Measurements from ENCODE around the gene MRTFA. TPM values are rescaled to one million over a fixed set of nuclear protein-coding genes. Genes with fewer than 3 reads are reported as not detected.

Gene MRTFA
- polyA plus RNA-seq, 2 of the 4 experiments (the other 2 are of a cell fraction): 6.8 to 48.3 TPM

DNA sequence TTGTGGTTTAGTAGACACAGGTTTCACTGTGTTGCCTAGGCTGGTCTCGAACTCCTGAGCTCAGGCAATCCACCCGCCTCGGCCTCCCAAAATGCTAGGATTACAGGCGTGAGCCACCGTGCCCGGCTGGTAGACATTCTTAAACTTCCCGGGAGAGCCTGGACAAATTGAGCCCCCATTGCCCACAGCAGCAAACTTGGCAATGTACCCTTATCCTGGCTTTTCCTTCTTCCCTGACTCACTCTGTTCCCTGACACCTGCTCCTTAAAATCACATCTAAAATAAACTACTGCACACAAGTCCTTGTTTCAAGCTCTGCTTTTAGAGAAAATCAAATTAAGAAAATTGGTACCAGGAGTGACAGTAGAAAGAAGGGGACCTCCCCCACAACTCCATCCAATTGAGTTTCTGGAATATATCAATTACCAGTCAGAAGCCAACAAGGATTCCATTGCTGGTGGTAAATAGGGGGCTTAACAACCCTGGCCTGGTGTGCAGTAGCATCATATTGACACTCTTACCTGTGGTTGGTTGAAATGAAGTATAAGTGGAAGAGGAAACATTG, 35.4 kb upstream of the MRTFA start:
- Histone ChIP-seq H3K27ac (no peak overlapping the region), H3K9me3 (no peaks in the 10 kb centered on the region), H3K4me2 (no peak overlapping the region), H3K4me3 (no peak overlapping the region), H3K4me1 (no peaks in the 10 kb centered on the region)
- ATAC-seq: no peak
- ChIA-PET CTCF (interaction anchor here (0.6 to 4.5 kb wide), 2 partner anchors 11 to 26 kb away, joined by 3 to 24 read pairs; no protein-coding TSS in a partner anchor), POLR2A (no interaction called here)
- TF ChIP-seq HOXB5 (CRISPR knock-in tag; IDR thresholded peaks at IDR 0.05) (no peak), BHLHE40 (IDR thresholded peaks at IDR 0.05; ENCODE audit: low read depth, low read length) (no peak), FOSL2 (IDR thresholded peaks at IDR 0.05) (no peak), FOSL2 (CRISPR knock-in tag; IDR thresholded peaks at IDR 0.05) (no peak), CHD4 (IDR thresholded peaks at IDR 0.05; ENCODE audit: borderline replicate concordance) (no peak), SREBF2 (IDR thresholded peaks at IDR 0.05) (no peak), RCOR1 (IDR thresholded peaks at IDR 0.05; ENCODE audit: low read depth, low read length) (no peak), PHF8 (IDR thresholded peaks at IDR 0.05; ENCODE audit: borderline replicate concordance, low read depth) (no peak), GATA3 (IDR thresholded peaks at IDR 0.05; ENCODE audit: borderline replicate concordance) (no peak)
- TF ChIP-seq, protein P1, sequence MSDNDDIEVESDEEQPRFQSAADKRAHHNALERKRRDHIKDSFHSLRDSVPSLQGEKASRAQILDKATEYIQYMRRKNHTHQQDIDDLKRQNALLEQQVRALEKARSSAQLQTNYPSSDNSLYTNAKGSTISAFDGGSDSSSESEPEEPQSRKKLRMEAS (IDR thresholded peaks at IDR 0.05): no peak
- 87% methylated on average over 7 of the region's 7 CpGs for WGBS (ENCODE audit: missing lambda C conversion rate)
- no peak for DNase-seq (ENCODE audit: low read depth in 1 of 2, low spot score in 1 of 2)
- no peak for FAIRE-seq

- FAIRE-seq (no peak), DNase-seq (ENCODE audit: low read depth in 1 of 2, low spot score in 1 of 2) (no peak), ATAC-seq (no peak)
- H3K27ac ChIP-seq: no peak overlapping the region
- POLR2A ChIA-PET: no interaction called here
- H3K4me3 ChIP-seq: no peak overlapping the region
- CTCF ChIA-PET: interaction anchor here (4.5 kb wide), 1 partner anchor 12 kb away, joined by 24 read pairs; no protein-coding TSS in a partner anchor
- no peak for TF ChIP-seq TP53 (CRISPR knock-in tag; IDR thresholded peaks at IDR 0.05)
- TF ChIP-seq TFCP2L1 (CRISPR knock-in tag; IDR thresholded peaks at IDR 0.05): no peak
- no peak for TF ChIP-seq FOSL2 (IDR thresholded peaks at IDR 0.05)
- no peak for TF ChIP-seq FOSL2 (CRISPR knock-in tag; IDR thresholded peaks at IDR 0.05)
- TF ChIP-seq POLR2AphosphoS2 (conservative IDR thresholded peaks at IDR 0.05; ENCODE audit: low read length): no peak
- TF ChIP-seq MYC (IDR thresholded peaks at IDR 0.05; ENCODE audit: borderline replicate concordance, low read length): no peak
- TF ChIP-seq EHF (CRISPR knock-in tag; IDR thresholded peaks at IDR 0.05): no peak
- TF ChIP-seq, protein P2, sequence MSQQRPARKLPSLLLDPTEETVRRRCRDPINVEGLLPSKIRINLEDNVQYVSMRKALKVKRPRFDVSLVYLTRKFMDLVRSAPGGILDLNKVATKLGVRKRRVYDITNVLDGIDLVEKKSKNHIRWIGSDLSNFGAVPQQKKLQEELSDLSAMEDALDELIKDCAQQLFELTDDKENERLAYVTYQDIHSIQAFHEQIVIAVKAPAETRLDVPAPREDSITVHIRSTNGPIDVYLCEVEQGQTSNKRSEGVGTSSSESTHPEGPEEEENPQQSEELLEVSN (IDR thresholded peaks at IDR 0.05; ENCODE audit: borderline replicate concordance, low read depth): no peak
- TF ChIP-seq, protein P3, sequence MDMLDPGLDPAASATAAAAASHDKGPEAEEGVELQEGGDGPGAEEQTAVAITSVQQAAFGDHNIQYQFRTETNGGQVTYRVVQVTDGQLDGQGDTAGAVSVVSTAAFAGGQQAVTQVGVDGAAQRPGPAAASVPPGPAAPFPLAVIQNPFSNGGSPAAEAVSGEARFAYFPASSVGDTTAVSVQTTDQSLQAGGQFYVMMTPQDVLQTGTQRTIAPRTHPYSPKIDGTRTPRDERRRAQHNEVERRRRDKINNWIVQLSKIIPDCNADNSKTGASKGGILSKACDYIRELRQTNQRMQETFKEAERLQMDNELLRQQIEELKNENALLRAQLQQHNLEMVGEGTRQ (IDR thresholded peaks at IDR 0.05): no peak
- TF ChIP-seq BHLHE40 (IDR thresholded peaks at IDR 0.05; ENCODE audit: low read depth, low read length): no peak
- TF ChIP-seq HEYL (CRISPR knock-in tag; IDR thresholded peaks at IDR 0.05): no peak
- TF ChIP-seq RFX5 (IDR thresholded peaks at IDR 0.05): no peak
- TF ChIP-seq HOXA7 (CRISPR knock-in tag; IDR thresholded peaks at IDR 0.05): no peak
- H3K9me3 ChIP-seq: no peaks in the 10 kb centered on the region
- no peaks in the 10 kb centered on the region for H3K4me1 ChIP-seq
- WGBS (ENCODE audit: missing lambda C conversion rate): 88% methylated on average over 13 of the region's 13 CpGs
- no peak overlapping the region for H3K4me2 ChIP-seq
These were observed 34.9 kb upstream of the MRTFA start for GRCh38 chr22:40671369-40671768.

DNA sequence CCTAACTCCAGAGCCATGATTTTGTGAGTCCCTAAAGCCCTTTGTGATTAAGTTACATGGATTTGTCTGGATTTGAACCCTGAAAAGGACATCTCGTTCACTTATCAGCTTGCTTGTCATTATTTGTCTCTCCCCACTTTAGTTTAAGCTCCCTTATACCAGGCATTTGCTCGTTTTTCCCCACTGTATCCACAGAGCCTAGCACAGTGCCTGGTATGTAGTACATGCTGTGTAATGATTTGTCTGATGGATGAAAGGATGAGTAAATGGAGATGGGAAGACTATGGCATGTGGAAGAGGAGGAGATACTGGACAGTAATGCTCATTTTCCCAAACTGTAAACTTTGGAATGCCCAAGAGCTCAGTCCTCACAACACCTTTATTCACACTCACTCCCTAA, 33.5 kb upstream of the MRTFA start:
- no peak for DNase-seq (ENCODE audit: low read depth in 1 of 2, low spot score in 1 of 2)
- H3K27ac ChIP-seq: no peak overlapping the region
- H3K4me2 ChIP-seq: no peak overlapping the region
- 53% methylated on average over 2 of the region's 2 CpGs for WGBS (ENCODE audit: missing lambda C conversion rate)
- ChIA-PET POLR2A (no interaction called here), CTCF (interaction anchor here (0.9 to 2.3 kb wide), 5 partner anchors 13 to 233 kb away, joined by 3 to 10 read pairs (median 3); no protein-coding TSS in a partner anchor)
- no peaks in the 10 kb centered on the region for H3K9me3 ChIP-seq
- no peaks in the 10 kb centered on the region for H3K4me1 ChIP-seq
- ATAC-seq: no peak
- FAIRE-seq: no peak
- no peak overlapping the region for H3K4me3 ChIP-seq
- TF ChIP-seq HOXA7 (CRISPR knock-in tag; IDR thresholded peaks at IDR 0.05) (no peak), SREBF2 (IDR thresholded peaks at IDR 0.05) (no peak), ESRRA (IDR thresholded peaks at IDR 0.05; ENCODE audit: borderline replicate concordance, low read length) (no peak), HDAC2 (IDR thresholded peaks at IDR 0.05) (no peak), HOXB13 (CRISPR knock-in tag; IDR thresholded peaks at IDR 0.05; ENCODE audit: low read depth) (no peak), RAD21 (conservative IDR thresholded peaks at IDR 0.05 in 1 of 2, IDR thresholded peaks at IDR 0.05 in 1 of 2) (no peak), ZSCAN20 (CRISPR knock-in tag; IDR thresholded peaks at IDR 0.05) (no peak), CBX8 (IDR thresholded peaks at IDR 0.05) (no peak), POLR2A (IDR thresholded peaks at IDR 0.05; ENCODE audit: low read length) (no peak), MYC (IDR thresholded peaks at IDR 0.05; ENCODE audit: borderline replicate concordance, low read length) (no peak), EHF (CRISPR knock-in tag; IDR thresholded peaks at IDR 0.05) (no peak), CBX2 (IDR thresholded peaks at IDR 0.05; ENCODE audit: borderline replicate concordance, low read depth) (no peak), ZNF302 (CRISPR knock-in tag; IDR thresholded peaks at IDR 0.05) (no peak), RARB (CRISPR knock-in tag; IDR thresholded peaks at IDR 0.05) (no peak)
- TF ChIP-seq, protein P3 (IDR thresholded peaks at IDR 0.05): no peak
- TF ChIP-seq, protein P4, sequence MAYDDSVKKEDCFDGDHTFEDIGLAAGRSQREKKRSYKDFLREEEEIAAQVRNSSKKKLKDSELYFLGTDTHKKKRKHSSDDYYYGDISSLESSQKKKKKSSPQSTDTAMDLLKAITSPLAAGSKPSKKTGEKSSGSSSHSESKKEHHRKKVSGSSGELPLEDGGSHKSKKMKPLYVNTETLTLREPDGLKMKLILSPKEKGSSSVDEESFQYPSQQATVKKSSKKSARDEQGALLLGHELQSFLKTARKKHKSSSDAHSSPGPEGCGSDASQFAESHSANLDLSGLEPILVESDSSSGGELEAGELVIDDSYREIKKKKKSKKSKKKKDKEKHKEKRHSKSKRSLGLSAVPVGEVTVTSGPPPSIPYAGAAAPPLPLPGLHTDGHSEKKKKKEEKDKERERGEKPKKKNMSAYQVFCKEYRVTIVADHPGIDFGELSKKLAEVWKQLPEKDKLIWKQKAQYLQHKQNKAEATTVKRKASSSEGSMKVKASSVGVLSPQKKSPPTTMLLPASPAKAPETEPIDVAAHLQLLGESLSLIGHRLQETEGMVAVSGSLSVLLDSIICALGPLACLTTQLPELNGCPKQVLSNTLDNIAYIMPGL (CRISPR knock-in tag; IDR thresholded peaks at IDR 0.05; ENCODE audit: borderline replicate concordance): no peak

Data from A549 (cell line).